Mucosa of descending colon (tissue), 3 donors: ENCODE data around the gene PCSK7. TPM values are rescaled to one million over a fixed set of nuclear protein-coding genes. Genes with fewer than 3 reads are reported as not detected.
A peak's percentile ranks its signal among the peaks of the same experiment; 100 is the strongest.

Experiments used
- ATAC-seq: fragments of 200-7000 bp; cut with Tn5 transposase; one replicate; pipeline ENCODE4 v1.9.1; 2020; ENCODE audit warnings: mild to moderate bottlenecking, moderate library complexity
- DNase-seq, 3 donors: peaks; one replicate each; pipeline ENCODE4 v3.0.0-alpha.2; 2020
- H3K36me3 ChIP-seq: fragments of 200-600 bp; one replicate; pipeline ENCODE4 v1.8.0; 2021; ENCODE audit warnings: low read depth, mild to moderate bottlenecking
- H3K4me1 ChIP-seq: fragments of 200-600 bp; one replicate; pipeline ENCODE4 v1.8.0; 2021; ENCODE audit warnings: low read depth, mild to moderate bottlenecking
- H3K4me3 ChIP-seq: fragments of 200-600 bp; one replicate; pipeline ENCODE4 v1.8.0; 2021; ENCODE audit warnings: mild to moderate bottlenecking
- H3K9me3 ChIP-seq: fragments of 200-600 bp; one replicate; pipeline ENCODE4 v1.8.0; 2021; ENCODE audit warnings: mild to moderate bottlenecking
- CTCF ChIP-seq: fragments of 200-600 bp; IDR thresholded peaks from one replicate; pipeline ENCODE4 v1.8.0; 2022; ENCODE audit warnings: antibody characterized with exemption, mild to moderate bottlenecking
- intact Hi-C, 2 donors: fragments of 100-400 bp; cut with DNase I in 1 of 2; cut with micrococcal nuclease in 1 of 2; formaldehyde crosslinking; loops; one replicate each; pipeline versions ENCODE4 v1.11.0 to v1.11.1; 2022; cut with DNase I, micrococcal nuclease
- total RNA-seq, 3 donors: library from RNA; stranded (reverse); fragmentation: NEBNext Ultra II Directional in 2 of 3; extraction: Animal tissue kit (Norgen Biotek cat#: 25700) in 2 of 3; gene quantifications; one replicate each; pipeline versions ENCODE4 v1.2.1 to v1.2.4, GENCODE V29; 2021 to 2023
- donor health status: DM: no; HTN: no; CAD: no; lungs with moderate emphysema.
- donor health status: DM: no; HTN: no; CAD: no.
- donor health status: DM: no; HTN: yes; CAD: no.

PCSK7 gene
- total RNA-seq, 3 donors from 2014 or later = 138 to 252 (median 181) TPM

GRCh38 chr11:117223741-117224689, 7.9 kb downstream of the PCSK7 start:
- ATAC-seq (peak; percentile 37), DNase-seq (no peak)
- Histone ChIP-seq H3K4me1 (peaks cover 68% of the 10 kb centered on the region), H3K9me3 (no peaks in the 10 kb centered on the region), H3K36me3 (no peaks in the 10 kb centered on the region), H3K4me3 (no peak overlapping the region)
- TF ChIP-seq CTCF = no peak
- intact Hi-C loops = no loop called here

DNA sequence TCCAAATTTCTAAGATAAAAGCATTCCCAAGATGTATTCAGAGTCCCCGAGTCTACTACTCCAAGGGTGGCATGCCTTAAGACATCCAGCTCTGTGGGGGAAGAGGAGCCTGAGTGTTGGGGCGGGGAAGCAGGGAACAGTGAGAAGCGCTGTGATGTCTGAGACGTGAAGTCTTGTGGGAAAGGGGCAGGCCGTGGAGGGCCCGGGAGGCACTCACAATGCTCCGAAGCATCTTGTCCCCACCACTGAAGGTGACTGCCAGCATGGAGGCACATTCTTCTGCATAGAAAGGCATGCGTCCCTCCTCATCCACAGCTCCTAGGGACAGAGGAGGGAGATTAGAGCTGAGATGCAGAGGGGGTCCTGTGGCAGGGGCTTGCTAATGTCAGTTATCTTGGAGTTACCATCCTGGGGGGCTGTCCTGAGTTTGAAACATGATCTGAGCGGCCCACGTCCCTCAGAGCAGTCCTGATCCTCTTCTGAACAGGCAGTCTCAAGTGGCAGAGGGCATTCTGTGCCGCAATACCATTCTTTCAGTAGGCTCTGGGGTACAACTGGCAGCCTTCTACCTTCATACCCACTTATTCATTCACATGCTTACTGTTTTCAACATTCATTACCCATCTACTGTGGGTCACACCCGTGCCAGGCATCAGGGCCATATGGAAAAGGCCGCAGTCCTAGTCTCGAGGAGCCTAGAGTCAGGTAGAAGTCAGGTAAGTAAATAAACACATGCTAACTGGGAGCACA, 8.7 kb downstream of the PCSK7 start:
- H3K36me3 ChIP-seq = no peaks in the 10 kb centered on the region

GRCh38 chr11:117221775-117222517, 9.9 kb downstream of the PCSK7 start:
- no peaks in the 10 kb centered on the region for H3K36me3 ChIP-seq
- H3K4me3 ChIP-seq = no peak overlapping the region
- intact Hi-C loops = no loop called here
- ATAC-seq = peak; percentile 74
- peaks cover 70% of the 10 kb centered on the region for H3K4me1 ChIP-seq
- H3K9me3 ChIP-seq = no peaks in the 10 kb centered on the region
- peak in 2 of 3 donors; percentile 64 to 77 for DNase-seq
- TF ChIP-seq CTCF = no peak

More for the DNA sequence above, 8.7 kb downstream of the PCSK7 start:
- Histone ChIP-seq H3K4me3 (no peak overlapping the region), H3K4me1 (peaks cover 70% of the 10 kb centered on the region), H3K9me3 (no peaks in the 10 kb centered on the region)
- no peak for DNase-seq
- intact Hi-C loops = no loop called here
- ATAC-seq = no peak
- TF ChIP-seq CTCF = no peak

DNA sequence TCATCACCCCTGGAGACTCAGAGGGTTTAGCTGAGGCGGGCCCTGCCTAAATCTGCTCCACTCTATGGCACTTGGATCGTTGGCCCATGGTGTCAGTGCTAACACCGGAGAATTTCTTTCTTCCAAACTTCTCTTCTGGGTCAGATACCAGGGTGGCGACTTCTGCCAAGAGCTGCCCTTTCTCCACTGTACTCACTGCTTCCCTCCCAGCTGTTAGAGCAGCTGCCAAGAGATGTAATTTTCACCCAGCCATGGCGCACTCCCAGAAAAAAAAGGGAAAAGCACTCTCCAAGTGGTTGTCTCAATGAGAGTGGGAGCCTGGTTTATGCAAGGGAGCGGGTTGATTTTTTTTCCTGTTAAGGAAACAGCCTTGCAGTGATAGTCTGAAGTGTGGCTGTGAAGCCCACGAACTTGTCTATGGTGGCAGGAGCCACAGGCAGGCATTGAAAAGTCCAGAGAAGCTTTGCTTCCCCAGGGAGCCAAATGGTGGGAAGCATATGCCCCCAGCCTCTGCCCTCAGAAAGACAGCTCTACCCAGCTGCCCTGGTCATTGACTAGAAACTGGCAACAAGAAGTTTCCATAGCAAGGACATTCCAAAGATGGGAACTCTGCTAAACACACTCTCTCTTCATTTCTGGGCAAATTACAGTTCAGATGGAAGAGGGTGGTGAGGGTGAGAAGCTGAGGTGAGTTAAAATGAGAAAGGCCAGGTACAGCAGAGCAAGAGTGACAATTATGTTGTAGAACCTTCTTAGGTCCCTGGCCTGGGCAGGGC, 10.7 kb downstream of the PCSK7 start:
- peak in 1 of 3 donors; percentile 21 for DNase-seq
- intact Hi-C loops = no loop called here
- Histone ChIP-seq H3K9me3 (no peaks in the 10 kb centered on the region), H3K4me1 (peaks cover 65% of the 10 kb centered on the region), H3K36me3 (no peaks in the 10 kb centered on the region), H3K4me3 (no peak overlapping the region)
- ATAC-seq = no peak
- no peak for TF ChIP-seq CTCF

DNA sequence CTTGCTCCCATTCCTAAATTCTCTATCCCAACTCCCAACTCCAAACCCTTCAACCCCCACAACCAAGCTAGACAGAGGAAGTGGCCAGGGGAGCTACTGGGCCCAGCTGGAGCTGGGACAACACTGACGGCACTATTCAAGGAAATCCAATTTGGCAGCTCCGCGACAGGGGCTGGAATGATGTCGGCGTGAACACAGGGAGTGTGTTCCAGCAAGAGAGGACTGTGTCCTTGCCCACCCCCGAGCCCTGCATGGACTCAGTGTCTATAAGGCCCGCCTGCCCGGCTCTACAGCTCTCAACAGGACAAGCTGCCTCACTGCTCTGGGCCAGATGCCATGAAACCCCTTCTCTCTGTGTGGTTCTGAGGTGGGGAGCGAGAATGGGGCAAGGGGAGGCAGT, 11.3 kb downstream of the PCSK7 start:
- H3K36me3 ChIP-seq = no peaks in the 10 kb centered on the region

More for the DNA sequence above, 11.3 kb downstream of the PCSK7 start:
- ATAC-seq = no peak
- Histone ChIP-seq H3K4me1 (peaks cover 62% of the 10 kb centered on the region), H3K4me3 (no peak overlapping the region), H3K9me3 (no peaks in the 10 kb centered on the region)
- TF ChIP-seq CTCF = no peak
- DNase-seq = peak in 2 of 3 donors; percentile 42 to 68
- intact Hi-C loops = no loop called here
